Panc1 (cell line): ENCODE measurements around the gene MAPK8IP3.

ENCODE experiments used
- POLR2AphosphoS5 ChIP-seq: IDR thresholded peaks from 2 replicates; pipeline ENCODE4 v1.6.1; 2012; ENCODE audit warnings: mild to moderate bottlenecking, low read depth, low read length, moderate library complexity
- TCF7L2 ChIP-seq: IDR thresholded peaks from 2 replicates; pipeline ENCODE4 v1.6.1; 2011; ENCODE audit warnings: mild to moderate bottlenecking, low read depth, low read length, inconsistent platforms
- TF ChIP-seq, protein P1 (sequence below): fragments of 450-650 bp; IDR thresholded peaks from 2 replicates; pipeline ENCODE4 v1.5.1; 2017; ENCODE audit warnings: mild to moderate bottlenecking
- TF ChIP-seq, protein P2 (sequence below), 2 experiments: IDR thresholded peaks; 2 replicates each; pipeline ENCODE4 v1.6.1; 2011 to 2012; ENCODE audit warnings: low read depth in 2 of 2, control low read depth in 1 of 2, low read length in 1 of 2, mild to moderate bottlenecking in 1 of 2, moderate library complexity in 1 of 2; ENCODE audit not compliant: insufficient read depth in 1 of 2

DNA sequence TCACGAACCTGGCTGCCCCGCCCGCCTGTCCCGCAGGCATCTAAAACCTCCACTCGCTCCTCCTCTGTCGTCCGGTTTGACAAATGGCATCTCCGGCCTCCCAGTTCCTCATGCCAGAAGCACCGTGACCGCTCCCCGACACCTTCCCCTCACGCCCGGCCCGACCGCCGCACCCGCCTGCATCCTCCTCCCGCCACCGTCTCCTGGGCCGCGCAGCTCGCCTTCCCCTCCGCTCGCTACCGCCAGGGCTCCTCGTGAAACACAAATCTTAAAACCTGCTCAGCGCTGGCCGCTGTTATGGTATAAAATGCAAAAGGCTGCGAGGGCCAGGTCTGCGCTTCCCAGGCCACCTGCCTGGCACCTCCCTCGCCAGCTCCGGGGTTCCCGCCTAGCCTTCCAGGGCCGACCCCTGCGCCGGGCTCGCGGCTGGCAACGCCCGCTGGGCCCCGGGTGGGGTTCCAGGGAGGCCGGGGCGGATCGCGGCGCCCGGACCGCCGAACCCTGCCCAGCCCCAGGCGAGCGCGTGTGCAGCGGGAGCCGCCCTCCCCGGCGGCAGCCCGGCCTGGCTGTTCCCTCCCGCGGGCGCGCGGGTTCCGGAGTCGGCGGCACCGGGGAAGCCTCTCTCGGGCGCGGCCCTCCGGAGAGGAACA lies 75.9 kb downstream of the MAPK8IP3 start:
- TF ChIP-seq TCF7L2 (0 out of 2 replicates have a peak, but pooled peaks have one; percentile 38), POLR2AphosphoS5 (peak; percentile 18; the same call in 1 of the 2 replicates)
- TF ChIP-seq, protein P1, sequence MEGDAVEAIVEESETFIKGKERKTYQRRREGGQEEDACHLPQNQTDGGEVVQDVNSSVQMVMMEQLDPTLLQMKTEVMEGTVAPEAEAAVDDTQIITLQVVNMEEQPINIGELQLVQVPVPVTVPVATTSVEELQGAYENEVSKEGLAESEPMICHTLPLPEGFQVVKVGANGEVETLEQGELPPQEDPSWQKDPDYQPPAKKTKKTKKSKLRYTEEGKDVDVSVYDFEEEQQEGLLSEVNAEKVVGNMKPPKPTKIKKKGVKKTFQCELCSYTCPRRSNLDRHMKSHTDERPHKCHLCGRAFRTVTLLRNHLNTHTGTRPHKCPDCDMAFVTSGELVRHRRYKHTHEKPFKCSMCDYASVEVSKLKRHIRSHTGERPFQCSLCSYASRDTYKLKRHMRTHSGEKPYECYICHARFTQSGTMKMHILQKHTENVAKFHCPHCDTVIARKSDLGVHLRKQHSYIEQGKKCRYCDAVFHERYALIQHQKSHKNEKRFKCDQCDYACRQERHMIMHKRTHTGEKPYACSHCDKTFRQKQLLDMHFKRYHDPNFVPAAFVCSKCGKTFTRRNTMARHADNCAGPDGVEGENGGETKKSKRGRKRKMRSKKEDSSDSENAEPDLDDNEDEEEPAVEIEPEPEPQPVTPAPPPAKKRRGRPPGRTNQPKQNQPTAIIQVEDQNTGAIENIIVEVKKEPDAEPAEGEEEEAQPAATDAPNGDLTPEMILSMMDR, result no peak
- TF ChIP-seq, protein P2, sequence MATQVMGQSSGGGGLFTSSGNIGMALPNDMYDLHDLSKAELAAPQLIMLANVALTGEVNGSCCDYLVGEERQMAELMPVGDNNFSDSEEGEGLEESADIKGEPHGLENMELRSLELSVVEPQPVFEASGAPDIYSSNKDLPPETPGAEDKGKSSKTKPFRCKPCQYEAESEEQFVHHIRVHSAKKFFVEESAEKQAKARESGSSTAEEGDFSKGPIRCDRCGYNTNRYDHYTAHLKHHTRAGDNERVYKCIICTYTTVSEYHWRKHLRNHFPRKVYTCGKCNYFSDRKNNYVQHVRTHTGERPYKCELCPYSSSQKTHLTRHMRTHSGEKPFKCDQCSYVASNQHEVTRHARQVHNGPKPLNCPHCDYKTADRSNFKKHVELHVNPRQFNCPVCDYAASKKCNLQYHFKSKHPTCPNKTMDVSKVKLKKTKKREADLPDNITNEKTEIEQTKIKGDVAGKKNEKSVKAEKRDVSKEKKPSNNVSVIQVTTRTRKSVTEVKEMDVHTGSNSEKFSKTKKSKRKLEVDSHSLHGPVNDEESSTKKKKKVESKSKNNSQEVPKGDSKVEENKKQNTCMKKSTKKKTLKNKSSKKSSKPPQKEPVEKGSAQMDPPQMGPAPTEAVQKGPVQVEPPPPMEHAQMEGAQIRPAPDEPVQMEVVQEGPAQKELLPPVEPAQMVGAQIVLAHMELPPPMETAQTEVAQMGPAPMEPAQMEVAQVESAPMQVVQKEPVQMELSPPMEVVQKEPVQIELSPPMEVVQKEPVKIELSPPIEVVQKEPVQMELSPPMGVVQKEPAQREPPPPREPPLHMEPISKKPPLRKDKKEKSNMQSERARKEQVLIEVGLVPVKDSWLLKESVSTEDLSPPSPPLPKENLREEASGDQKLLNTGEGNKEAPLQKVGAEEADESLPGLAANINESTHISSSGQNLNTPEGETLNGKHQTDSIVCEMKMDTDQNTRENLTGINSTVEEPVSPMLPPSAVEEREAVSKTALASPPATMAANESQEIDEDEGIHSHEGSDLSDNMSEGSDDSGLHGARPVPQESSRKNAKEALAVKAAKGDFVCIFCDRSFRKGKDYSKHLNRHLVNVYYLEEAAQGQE (IDR thresholded peaks at IDR 0.05; ENCODE audit: insufficient read depth in 1 of 2, low read depth in 2 of 2, low read length in 1 of 2), result no peak
